GM18868 (cell line): ENCODE results near the gene WDR62.
"Not testable (repeated sequence)": the region's sequence is repeated elsewhere in the genome, so short reads cannot be mapped to it uniquely, and the experiment has no call there.

Experiments
- ATAC-seq: cut with Tn5 transposase; IDR thresholded peaks from one replicate; pipeline ENCODE4 v1.9.1; 2021; ENCODE audit warnings: mild to moderate bottlenecking, moderate library complexity; ENCODE audit not compliant: unreplicated experiment

Gene WDR62

GRCh38 chr19:36106991-36107390 is 52.3 kb downstream of the WDR62 start:
- ATAC-seq: no peak

- ATAC-seq: no peak
These were observed 54.0 kb downstream of the WDR62 start for GRCh38 chr19:36108684-36109083.

- ATAC-seq: no peak
These were observed 55.9 kb downstream of the WDR62 start, which contains the start of gene OVOL3 for GRCh38 chr19:36110487-36111199. Gene OVOL3 (plus strand): TSS chr19:36111143. CDS start chr19:36111203, 60 bp downstream.

GRCh38 chr19:36111200-36111539 is 56.5 kb downstream of the WDR62 start:
- no peak for ATAC-seq

DNA sequence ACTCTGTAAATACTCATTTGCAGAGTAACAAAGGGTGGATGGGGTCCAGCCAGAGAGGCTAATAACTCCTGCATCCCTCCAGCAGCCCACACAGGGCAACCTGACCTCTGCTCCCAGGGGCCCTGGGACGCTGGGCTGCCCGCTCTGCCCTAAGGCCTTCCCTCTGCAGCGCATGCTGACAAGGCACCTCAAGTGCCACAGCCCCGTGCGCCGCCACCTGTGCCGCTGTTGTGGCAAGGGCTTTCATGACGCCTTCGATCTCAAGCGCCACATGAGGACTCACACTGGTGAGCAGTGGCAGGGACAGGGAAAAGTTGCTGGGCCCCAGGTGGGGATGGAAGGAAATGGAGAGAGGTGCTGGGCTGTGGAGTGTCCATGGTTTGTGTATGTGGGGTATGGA is 58.0 kb downstream of the WDR62 start:
- ATAC-seq: no peak

DNA sequence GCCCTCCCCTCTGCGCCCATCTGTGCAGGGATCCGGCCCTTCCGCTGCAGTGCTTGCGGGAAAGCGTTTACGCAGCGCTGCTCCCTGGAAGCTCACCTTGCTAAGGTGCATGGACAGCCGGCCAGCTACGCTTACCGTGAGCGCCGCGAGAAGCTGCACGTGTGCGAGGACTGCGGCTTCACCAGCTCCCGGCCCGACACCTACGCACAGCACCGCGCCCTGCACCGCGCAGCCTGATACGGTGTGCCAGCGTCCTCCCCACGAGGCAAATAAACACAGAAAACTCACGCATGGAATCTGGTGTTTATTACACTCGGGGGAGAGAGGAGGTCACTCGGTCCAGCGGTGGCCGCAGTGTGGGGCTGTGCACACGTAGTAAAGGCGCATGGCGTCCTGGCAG is 58.7 kb downstream of the WDR62 start:
- no peak for ATAC-seq

DNA sequence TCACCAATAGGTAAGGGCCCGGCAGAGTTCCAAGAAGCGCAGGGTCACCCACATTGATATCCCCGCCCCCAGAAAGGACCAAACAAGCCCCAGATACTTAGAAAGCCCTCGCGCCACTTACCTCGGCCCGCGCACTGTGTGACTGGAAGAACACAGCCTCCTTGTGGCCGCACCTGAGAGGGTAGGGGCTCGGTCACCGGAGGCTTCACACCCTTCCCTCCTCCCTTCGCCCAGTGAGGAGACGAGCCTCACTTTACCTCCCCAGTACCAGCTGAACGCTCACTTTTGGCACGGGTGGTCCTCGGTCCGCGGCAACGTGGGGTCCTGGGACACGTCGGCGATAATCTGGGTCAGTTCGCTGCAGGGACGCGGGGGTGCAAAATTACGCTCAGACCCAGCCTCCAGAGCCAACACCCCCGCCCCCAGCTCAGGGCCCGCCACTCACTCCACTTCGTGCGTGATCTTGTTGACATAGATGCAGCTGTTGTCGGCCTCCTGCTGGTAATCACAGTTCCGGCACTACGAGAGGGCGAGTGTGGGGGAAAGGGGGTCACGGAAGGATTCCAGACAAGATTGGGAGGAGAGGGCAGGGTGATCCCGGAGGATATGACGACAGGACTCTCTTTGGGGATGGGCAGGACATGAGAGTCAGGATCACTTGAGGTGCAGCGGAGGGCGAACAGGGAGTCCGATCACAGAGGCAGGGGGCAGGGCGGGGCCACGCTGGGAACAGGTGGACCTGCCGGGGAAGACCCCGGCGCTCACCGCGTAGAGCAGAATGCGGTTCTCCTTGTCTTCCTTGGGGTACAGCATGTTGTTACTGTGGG is 59.4 kb downstream of the WDR62 start:
- ATAC-seq: peak; percentile 1

DNA sequence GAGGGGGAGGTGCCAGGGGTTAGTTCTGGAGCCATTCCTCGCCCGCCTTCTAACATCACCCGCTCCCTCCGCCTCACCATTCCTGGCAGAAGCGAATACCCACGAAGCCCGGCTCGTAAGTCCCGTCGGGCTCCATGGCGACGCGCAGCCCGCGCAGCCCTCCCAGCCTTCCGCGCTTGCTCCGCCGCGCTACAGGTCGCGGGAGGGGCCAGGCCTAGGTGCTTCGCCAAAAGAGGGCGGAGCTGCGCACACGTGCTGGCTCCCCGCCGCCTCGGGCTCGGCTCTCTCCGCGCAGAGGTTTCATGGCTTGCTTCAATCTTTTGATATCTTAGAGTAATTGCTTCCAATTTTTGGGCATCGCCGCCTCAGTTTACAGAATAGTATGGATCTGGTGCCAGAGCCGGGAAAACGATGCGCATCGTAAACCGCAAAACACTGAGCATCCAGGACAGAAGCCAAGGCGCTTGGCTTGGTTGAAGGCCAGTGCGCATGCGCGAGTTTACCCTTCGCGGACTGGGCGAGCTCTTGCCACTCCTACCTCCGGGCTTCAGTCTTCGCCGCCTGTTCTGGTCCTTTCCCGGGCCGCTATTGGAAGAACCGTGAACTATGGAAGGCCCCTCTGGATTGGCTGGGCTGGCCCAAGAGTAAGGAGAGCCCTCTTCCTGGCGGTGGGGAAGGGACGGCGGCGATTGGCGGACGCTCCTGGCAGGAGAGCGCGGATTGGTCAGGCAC is 60.2 kb downstream of the WDR62 start, which contains the start of gene POLR2I:
Gene POLR2I (minus strand): TSS at position 155 of the 732 bp plus-strand sequence. CDS start 19 bp downstream, at position 136.
- peak; percentile 80 for ATAC-seq

- peak; percentile 28 for ATAC-seq
These were observed 61.0 kb downstream of the WDR62 start, which contains the start of gene TBCB for GRCh38 chr19:36115453-36116343. Gene TBCB (plus strand): TSS chr19:36115468. CDS start chr19:36115561, 93 bp downstream.

DNA sequence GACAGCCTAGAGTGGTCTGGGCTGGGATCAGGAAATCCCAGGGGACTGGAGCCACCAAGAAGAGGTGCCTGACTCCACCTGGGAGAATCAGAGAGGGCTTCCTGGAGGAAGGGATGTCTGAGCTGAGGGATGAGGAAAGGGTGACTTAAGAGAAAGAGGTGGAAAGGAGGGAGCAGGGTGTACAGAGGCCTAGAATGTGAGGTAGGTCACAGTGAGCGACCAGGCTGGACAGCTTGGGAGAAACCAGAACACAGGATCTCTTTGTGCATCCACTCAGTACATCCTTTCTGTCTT is 61.6 kb downstream of the WDR62 start:
- ATAC-seq: no peak

- no peak for ATAC-seq
These were observed 65.6 kb downstream of the WDR62 start for GRCh38 chr19:36120092-36120983.

DNA sequence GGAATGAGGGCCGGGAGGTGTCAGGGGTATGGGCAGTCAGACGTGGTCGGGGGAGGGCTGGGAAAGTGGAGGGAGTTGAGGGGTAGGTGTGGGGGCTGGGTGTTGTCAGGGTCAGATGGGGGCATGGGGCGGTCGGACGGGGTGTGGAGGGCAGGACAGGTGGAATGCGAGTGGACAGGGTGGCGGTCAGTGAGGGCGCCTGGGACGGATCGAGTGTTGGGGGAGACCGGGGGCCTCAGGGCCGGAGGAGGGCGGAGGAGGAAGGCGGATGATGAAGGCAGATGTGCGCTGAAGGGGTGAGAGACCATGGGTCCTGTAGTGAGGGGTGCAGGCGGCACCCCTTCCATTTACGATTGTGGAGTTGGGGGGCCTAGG is 66.3 kb downstream of the WDR62 start:
- ATAC-seq: no peak

DNA sequence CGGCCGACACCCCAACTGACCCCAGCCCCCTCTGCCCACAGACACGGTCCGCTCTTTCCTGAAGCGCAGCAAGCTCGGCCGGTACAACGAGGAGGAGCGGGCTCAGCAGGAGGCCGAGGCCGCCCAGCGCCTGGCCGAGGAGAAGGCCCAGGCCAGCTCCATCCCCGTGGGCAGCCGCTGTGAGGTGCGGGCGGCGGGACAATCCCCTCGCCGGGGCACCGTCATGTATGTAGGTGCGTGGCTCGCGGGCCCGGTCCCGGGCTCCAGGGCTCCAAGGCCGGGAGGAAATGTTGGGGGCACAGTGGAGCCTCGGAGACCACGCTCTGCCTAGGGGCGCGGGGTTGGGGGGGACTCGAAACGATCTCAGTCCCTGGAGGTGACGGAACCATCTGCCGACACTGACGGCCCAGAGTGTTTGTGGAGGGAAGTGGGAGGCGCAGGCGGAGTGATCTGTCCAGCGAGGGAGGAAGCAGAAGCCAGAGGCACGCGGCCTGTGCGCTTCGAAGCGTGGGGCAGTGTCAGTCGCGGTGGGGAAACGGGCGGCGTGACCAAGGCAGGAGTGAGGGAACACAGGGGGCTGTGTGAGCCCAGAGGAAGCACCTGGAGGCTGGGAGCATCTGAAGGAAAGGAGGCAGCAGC is 66.9 kb downstream of the WDR62 start:
- no peak for ATAC-seq

DNA sequence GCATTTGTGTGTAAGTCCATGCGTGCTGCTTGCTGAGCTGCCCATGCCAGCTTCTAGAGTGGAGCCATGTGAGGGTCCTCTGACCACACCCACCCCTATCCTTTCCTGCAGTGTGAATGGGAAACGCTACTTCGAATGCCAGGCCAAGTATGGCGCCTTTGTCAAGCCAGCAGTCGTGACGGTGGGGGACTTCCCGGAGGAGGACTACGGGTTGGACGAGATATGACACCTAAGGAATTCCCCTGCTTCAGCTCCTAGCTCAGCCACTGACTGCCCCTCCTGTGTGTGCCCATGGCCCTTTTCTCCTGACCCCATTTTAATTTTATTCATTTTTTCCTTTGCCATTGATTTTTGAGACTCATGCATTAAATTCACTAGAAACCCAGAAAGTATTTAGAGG is 70.9 kb downstream of the WDR62 start:
- no peak for ATAC-seq

DNA sequence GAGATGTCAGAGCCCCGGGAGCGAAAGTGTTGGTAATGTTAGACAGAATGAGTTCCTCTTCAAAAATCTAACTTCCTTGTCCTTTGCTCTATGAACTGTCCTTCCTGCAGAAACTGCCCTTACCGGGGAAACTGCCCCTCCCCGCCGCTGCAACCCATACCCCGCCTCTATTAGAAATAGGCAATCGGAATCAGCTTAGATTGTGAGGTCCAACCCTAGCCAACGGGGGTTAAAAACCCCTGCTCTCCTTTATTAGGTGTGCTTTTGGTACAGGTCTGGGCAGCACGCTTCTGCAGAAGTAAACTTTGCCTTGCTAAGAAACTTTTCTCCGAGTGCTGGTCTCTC is 73.7 kb downstream of the WDR62 start:
- ATAC-seq: no peak

DNA sequence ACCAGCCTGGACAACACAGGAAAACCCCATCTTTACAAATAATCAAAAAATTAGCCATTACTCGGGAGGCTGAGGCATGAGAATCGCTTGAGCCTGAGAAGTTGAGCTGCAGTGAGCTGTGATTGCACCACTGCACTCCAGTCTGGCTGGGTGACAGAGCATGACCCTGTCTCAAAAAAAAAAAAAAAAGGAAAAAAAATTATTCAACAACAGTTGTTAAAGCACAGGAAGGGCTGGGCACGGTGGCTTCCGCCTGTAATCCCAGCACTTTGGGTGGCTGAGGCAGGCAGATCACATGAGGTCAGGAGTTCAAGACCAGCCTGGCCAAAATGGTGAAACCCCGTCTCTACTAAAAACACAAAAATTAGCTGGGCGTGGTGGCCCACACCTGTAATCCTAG is 76.5 kb downstream of the WDR62 start:
- ATAC-seq: not testable (repeated sequence)

GRCh38 chr19:36134867-36135266 is 80.2 kb downstream of the WDR62 start:
- not testable (repeated sequence) for ATAC-seq

GRCh38 chr19:36136964-36137686 is 82.4 kb downstream of the WDR62 start:
- ATAC-seq: no peak

- no peak for ATAC-seq
These were observed 84.4 kb downstream of the WDR62 start for GRCh38 chr19:36139120-36139472.
